ENCODE results near the gene RETREG2. TPM values are rescaled to one million over a fixed set of nuclear protein-coding genes. Genes with fewer than 3 reads are reported as not detected.
A peak's percentile ranks its signal among the peaks of the same experiment; 100 is the strongest.

RETREG2 gene
- 59.6 and 69.9 TPM in 2 replicates for total RNA-seq (2014; rRNA removed; shearing (Covaris generic))
- polyA plus RNA-seq (2015; cell fraction: cytosol; rRNA removed), result 63.0 and 64.1 TPM in 2 replicates
- polyA plus RNA-seq (2015; cell fraction: nucleus; rRNA removed), result 59.8 and 79.2 TPM in 2 replicates

GRCh38 chr2:219177552-219178376 lies at the start of gene RETREG2:
Gene RETREG2 (plus strand): TSS chr2:219178275. CDS start chr2:219178353, 78 bp downstream.
- DNase-seq (ENCODE audit: low read depth), result peak; percentile 89

DNA sequence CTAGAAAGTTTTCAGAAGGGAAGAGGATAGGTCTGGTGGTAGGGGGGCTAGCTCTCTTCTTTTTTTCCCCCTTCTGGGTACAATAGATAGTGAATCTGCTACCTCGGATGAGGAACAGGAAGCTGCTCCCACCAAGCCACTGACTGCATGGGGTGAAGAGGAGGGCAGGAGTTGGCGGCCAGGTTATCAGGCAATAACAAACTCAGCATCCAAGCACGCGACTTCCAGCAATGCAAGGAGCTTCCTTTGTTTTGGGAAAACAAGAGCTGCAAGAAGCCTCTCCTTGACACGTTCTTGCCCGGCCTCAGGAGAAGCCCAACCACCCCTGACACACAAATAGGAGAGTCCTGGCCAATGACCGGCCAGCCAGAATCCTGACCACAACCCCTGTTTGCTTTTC lies 49.7 kb upstream of the RETREG2 start:
- DNase-seq (ENCODE audit: low read depth), result no peak

DNA sequence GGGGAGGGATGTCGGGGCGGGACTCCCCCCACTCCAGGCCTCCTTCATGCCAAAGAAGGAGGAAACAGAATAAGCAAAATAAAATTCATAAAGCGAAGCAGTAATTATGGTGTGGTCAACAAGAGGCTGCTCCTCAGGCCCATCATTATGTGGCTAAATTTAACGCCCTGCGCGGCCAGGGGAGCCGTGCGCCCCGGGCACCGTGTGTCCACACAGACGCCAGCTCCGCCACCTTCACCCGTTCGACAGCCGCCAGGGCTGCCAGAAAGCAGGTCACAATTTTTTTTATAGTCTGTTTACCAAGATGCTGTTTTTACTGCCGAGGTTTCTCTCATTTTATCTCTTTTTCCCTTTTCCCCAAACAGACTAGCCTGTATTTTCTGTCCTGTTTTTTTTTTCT lies 48.5 kb upstream of the RETREG2 start:
- DNase-seq (ENCODE audit: low read depth), result no peak

DNA sequence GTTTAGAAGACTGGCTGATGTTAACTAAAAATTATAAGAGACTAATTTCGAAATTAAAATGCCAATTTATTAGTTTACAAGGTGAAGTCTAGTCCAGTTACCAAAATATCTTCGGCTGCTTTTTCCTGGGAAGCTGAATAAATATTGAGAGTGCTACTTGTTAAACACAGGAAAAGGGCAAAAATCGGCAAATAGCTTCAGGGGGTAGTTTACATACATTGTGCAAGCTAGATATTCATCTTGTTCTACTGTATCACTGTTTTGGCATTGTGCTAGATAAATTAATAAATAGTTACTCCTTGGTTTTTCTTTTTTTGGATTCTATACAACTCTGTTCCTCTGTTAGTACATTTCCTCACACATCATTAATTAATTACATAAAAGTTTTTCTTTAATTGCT lies 46.7 kb upstream of the RETREG2 start:
- no peak for DNase-seq (ENCODE audit: low read depth)

DNA sequence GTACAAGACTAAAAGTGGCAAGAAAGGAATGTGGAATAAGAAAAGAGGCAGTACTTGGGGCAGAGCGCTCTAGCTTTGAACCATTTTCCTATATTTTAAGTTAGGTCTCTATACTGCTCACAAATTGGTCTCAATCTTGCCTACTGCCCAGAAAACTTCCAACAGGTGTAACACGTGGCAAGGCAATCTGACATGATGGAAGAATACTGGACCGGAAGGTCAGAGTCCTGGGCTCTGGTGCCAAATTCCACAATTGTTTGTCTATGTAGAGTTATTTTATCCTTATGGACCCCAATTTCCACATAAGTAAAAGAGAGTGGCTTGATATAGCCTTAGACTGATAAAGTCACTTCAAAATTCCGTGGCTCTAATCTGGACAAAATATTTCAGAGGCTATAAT lies 46.3 kb upstream of the RETREG2 start:
- no peak for DNase-seq (ENCODE audit: low read depth)

DNA sequence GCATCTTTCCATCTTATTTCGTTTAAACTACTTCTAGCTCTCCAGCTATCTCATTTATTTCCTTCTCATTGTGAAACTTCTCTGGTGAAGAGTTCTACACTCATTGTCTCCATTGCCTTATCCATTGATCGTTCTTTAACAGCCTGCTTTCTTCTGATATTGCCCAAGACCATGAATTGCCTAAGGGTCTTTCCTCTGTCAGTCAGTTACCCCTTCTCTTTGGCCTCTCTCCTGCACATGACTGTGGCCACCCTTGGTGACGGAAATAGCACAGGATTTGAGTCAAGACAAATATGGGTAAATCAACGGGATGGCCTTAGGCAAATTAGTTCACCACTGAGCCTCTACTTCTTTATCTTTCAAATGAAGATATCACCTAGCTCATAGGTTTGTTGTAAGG lies 44.1 kb upstream of the RETREG2 start:
- no peak for DNase-seq (ENCODE audit: low read depth)

DNA sequence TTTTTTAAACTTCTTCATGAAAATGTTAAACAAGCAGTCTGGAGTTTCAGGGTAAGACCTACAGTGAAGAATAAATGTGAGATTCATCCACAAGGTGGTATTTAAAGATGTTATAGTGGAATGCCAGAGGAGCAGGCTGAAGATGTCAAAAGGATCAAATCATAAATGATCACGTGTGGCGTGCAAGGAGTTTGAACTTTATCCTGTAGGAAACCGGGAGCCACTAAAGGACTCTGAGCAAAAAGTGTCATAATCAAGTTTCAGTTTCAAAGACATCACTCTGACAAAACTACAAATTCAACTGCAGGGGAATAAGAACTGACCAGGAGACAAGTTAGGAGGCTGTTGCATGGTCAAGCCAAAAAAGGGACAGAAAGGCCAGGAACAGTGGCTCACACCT lies 37.4 kb upstream of the RETREG2 start:
- no peak for DNase-seq (ENCODE audit: low read depth)

DNA sequence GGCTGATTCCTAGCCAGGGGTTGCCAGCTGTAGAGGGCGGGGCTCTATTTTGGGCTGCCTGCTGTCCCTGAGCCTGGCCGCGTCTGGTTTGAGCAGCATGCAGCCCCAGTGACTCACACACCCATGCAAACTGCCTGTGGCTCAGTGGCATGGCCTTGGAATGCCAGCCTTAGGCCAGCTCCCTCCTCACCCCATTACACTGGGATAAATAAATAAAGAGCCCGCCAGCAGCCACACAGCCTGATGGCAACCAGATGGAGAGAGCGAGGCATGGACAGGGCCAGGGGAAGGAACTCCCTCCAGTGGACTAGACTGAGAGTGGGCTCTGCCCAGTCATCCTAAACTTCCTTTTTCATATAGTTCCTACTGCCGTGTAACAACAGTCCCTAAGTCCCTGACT lies 35.7 kb upstream of the RETREG2 start:
- peak; percentile 89 for DNase-seq (ENCODE audit: low read depth)

- DNase-seq (ENCODE audit: low read depth), result no peak
Measured at GRCh38 chr2:219149667-219150066, 28.4 kb upstream of the RETREG2 start.

GRCh38 chr2:219155054-219155644 lies 22.9 kb upstream of the RETREG2 start:
- DNase-seq (ENCODE audit: low read depth), result peak; percentile 56

DNA sequence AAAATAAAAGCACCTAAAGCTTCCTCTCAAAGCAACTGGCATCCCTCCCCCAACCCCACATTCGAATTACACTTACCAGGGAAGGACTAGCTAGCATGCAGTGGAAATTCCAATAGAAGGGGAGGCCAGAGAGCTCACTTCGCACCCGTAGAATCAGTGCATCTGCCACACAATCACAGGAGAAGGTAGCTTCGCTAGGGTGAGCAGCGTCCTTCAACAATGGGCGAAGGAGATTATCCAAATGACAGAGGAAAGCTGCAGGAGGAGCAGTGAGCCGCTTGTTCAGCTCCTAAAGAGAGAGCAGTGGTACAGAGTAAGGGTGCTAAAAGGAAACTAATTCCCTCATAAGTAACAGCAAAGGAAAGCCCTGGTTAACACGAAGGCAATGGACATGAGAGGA lies 20.7 kb upstream of the RETREG2 start:
- DNase-seq (ENCODE audit: low read depth), result no peak

DNA sequence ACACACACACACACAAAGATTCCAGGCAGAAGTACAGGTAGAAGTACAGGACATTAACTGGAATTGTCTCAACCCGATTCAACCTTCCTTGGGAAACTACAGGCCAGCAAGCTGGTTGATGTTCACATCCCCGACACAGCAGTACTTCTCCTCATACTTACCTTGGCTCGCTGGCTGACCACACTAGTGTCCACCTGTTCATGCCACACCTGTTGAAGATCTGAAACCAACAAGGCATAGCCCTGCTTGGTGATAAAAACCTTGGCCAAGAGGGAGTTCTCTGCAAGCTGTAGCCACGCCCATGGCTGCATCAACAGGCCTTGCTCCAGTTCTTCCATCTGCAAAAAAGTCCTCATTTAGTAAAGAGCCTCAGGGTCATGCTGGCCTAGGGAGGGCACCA lies 20.1 kb upstream of the RETREG2 start:
- DNase-seq (ENCODE audit: low read depth), result no peak

- no peak for DNase-seq (ENCODE audit: low read depth)
Measured at GRCh38 chr2:219158586-219158985, 19.5 kb upstream of the RETREG2 start.

DNA sequence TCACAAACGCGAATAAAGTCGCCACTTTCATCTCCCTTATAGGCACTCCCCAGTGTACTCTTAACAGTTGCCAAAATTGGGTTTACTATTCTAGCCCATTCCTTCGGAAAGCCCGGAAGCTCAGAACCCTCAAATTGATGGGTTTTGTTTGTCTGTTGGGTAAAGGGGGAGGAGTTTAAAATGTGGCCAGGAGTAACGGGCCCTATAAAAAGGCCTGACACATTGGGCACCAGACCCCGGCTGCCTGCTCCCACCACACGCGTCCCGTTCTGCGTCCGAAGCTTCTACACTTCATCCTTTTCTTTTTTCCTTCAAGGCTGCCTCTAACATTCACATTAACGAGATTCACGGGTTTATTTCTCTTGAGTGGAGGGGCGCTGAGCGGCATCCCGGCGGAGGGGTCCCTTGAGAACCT lies 18.3 kb upstream of the RETREG2 start:
- no peak for DNase-seq (ENCODE audit: low read depth)

- peak; percentile 91 for DNase-seq (ENCODE audit: low read depth)
Measured at GRCh38 chr2:219160186-219161017, 17.7 kb upstream of the RETREG2 start, which contains the start of gene NHEJ1. Gene NHEJ1 (minus strand): TSS chr2:219160815. CDS start chr2:219158362, 2,453 bp downstream.

DNA sequence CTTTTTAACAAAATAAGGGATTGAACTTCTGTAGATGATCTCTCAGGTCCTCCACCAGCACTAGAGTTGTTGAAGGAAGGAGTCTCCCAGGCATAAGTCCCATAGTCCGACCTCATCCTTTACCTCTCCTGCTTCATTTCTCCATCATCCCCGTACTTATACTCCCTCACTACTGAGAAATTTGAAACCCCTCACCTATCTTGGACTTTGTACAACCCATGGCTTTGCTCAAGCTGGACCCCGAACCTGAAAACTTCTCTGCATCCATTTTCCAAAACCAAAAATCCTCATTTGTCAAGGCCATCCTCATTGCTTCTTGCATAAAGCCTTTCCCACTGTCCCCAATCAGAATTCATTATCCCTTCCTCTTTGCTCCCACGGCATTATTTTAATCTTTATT lies 17.0 kb upstream of the RETREG2 start:
- DNase-seq (ENCODE audit: low read depth), result no peak

GRCh38 chr2:219163156-219163555 lies 14.9 kb upstream of the RETREG2 start:
- DNase-seq (ENCODE audit: low read depth), result no peak

DNA sequence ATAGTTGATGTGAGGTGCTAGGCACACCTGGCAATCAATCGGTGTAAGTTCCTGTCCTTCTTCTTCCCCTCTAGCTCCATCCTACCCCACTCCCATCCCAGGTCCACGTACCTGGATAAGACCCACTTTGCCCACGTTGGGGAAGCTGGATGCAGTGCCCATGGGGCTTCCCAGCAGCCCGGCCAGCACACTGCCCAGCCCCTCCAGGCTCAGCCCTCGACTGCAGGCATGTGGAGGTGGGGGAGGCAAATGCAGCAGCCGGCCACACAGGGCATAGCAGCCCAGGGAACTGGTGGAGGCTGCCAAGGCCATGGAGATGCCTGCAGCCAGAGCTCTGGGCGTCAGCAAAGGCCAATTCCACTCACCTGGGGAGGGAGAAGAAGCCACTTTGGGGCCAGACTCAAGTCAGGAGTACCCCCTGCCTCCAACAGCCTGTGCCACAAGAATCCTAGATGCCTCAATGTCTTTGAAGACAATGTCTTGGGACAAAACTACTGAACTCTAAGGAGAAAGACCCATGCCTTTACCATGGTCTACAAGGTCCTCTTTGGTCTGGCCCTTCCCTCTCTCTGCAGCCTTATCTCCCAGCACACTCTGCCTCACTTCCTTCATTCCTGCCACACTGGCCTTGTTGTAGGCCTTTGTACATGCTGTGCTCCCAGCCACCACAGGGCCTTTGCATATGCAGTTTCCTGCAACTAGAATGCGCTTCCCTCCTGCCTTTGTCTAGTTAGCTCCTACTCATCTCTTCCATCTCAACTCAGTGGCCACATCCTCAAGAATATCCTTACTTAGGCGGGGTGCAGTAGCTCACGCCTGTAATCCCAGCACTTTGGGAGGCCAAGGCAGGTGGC lies 12.8 kb upstream of the RETREG2 start:
- no peak for DNase-seq (ENCODE audit: low read depth)

- no peak for DNase-seq (ENCODE audit: low read depth)
Measured at GRCh38 chr2:219167997-219168396, 10.1 kb upstream of the RETREG2 start.

GRCh38 chr2:219168526-219168925 lies 9.5 kb upstream of the RETREG2 start:
- no peak for DNase-seq (ENCODE audit: low read depth)

DNA sequence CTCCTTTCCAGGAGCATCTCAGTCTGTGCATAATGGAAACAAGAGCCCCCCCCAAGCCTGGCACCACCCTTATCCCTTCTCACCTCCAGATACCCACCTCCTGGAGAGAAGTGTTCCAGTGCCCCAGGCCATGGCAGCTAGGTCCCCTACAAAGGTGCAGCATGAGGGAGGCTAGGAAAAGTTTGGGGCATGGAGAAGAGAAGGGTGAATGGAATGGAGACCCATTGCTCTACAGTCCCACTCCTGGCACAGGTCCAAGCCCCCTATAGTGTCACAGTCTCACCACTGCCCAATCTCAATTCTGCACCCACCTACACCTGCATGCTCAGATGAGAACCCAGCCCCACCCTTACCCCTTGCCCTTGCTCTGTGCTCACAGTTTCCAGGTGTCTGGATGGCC lies 9.1 kb upstream of the RETREG2 start:
- no peak for DNase-seq (ENCODE audit: low read depth)
